ENCODE data around the gene PPEF2.

PPEF2 gene

DNA sequence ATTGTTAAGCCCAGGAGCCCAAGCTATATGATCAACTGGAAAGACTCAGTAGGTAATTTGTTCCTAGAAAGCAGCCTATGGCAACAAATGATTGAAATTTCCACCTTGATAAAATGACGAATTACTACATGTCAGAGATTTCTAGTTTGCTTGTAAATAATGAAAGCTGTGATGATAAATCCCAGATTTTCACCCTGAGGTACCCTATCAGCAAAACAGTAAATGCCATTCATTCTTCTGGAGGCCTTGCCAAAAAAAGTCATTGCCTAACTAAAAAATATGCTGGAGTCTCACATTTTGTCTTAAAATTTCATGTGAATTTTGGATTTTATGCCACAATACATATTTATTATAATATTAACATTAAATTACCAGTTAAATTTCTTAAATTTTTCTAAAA is 71.3 kb downstream of the PPEF2 start:
- DNase-seq (ENCODE audit: low spot score), result no peak

DNA sequence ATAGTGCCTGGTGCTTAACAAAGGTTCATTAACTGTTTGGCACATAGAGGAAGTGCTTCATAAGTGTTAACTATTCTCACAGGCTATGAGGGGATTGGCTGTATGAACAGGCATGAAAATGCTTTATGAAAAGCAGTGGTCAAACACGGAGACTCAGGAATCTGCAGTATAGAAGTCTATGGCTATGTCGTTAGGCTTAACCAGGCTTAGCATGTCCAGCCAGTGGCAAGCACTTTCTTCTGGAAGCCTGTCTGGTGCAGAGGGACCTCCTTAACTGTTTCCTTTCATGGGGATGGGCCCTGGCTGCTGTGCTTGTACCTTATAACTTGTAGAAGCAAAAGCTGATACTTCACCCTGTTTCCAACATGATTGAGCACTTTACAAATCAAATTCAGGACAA is 78.4 kb downstream of the PPEF2 start:
- DNase-seq (ENCODE audit: low spot score), result no peak

DNA sequence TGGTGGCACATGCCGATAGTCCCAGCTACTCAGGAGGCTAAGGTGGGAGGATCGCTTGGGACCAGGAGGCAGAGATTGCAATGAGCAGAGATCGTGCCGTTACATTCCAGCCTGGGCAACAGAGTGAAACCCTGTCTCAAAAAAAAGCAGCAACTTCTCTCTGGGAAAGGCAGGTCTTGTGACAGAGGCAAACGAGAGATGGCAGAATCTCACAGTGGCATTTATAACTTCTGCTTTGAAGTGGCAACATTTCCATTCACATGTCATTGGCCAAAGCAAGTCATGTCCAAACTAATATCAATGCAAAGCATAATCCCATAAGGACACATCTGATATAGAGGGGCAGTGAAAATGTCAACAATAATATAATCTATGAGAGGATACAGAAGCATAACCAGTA is 79.8 kb downstream of the PPEF2 start:
- no peak for DNase-seq (ENCODE audit: low spot score)

DNA sequence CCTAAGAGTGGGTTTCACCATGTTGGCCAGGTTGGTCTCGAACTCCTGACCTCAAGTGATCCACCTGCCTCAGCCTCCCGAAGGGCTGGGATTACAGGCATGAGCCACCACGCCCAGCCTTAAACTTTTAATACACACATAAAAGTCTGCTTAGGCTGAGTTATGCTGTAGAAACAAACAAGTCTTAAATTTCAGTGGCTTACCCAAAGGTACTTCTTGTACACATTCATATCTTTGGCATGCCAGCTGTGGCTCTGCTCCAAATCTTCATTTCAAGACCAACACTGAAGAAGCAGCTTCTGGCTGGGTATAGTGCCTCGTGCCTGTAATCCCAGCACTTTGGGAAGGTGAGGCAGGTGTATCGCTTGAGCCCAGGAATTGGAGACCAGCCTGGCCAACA is 80.3 kb downstream of the PPEF2 start:
- no peak for DNase-seq (ENCODE audit: low spot score)

DNA sequence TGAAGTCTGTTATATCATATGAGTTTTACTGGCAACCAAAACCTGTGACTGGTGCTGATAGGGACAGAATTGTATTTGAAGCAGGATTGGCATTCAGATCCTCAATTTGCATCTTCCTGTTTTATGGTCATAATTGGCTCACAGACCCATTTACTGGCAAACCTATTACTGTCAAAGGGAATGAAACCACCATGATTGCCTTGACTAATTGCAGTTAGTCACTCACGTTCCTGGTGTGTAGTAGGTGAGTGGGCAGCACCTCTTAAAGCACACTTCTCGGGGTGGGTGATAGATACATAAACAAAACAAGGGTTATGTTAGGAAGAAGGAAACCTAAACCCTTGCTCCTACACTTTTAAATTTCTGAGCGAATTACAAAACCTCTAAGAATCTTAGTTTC is 81.0 kb downstream of the PPEF2 start:
- no peak for DNase-seq (ENCODE audit: low spot score)

DNA sequence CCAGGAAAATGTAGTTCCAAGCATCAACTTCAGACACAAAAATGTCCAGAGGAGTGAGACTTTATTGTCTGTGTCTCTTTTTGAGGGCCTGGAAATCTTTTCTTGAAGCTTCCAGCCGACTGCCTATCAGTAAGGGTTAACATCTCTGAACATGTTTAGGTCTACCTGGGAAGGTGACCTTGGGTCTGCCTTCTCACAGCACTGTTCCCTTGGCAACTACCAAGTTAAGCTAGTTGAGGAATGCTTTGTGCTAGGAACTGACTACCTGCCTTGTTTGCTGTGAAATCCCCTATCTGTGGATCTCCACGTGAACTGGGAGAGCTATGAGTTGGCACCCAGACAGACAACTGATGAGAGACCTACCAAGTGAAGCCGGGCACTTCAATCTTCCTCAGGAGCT is 81.6 kb downstream of the PPEF2 start:
- DNase-seq (ENCODE audit: low spot score), result no peak

DNA sequence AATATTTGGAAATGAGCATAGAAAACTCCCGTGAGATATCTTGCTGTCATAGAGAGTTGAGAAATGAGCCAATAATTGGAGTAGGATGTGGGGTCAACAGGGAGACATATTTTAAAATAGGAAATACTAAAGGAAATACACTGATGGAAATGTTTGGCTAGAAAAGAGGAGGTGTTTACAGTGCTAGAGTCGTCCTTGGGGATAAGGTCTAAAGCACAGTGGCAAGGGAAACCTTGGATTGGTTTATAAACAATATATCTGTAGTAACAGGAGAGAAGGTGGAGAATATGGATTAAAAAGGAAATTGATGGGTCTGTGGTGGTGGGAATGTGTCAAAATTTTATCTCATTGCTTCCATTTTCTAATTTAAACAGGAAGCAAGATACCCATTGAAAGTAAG is 82.1 kb downstream of the PPEF2 start:
- no peak for DNase-seq (ENCODE audit: low spot score)

DNA sequence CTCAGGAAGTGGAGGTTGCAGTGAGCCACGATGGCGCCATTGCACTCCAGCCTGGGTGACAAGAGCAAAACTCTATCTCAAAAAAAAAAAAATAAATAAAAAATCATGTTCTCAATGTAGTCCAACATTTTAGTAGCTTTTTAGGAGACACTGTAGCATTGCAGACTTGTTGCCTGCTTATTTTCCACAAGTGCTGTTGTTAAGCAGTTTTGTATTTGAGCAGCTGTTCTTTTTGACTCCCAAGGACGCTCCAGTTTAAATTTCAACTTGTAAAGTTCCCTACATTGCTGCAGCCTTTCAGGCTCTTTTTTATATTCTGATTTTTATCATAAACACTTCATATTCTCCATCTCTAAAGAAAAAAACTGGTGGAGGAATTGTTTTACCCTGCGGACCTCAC is 83.1 kb downstream of the PPEF2 start:
- no peak for DNase-seq (ENCODE audit: low spot score)

DNA sequence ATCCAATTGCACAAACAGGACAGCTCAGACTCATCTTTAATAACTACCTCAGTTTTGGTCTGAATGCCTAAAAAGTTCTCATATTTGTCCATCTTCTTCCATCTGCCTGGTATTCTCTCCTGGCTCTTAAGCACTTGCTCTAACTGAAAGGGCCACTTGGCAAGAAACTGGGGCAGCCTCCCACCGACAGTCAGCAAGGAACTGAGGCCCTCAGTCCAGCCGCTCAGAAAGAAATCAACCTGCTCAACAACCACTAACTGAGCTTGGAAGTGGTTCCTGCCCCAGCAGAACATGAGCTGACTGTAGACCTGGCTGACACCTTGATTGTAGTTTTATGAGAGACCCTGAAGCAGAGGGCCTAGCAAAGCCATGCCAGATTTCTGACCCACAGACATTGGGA is 84.4 kb downstream of the PPEF2 start:
- no peak for DNase-seq (ENCODE audit: low spot score)
